NCI-H2227 treated with DMSO at 0.1 percent for 48 hours (cell line): ENCODE measurements around the gene FBH1.
A peak's percentile ranks its signal among the peaks of the same experiment; 100 is the strongest.
"Not testable (repeated sequence)": the region's sequence is repeated elsewhere in the genome, so short reads cannot be mapped to it uniquely, and the experiment has no call there.

Source experiments
- DNase-seq: peaks from one replicate; lab custom pipeline; 2025; lab: John Stamatoyannopoulos, UW

FBH1 gene

GRCh38 chr10:5942001-5942400, 52.0 kb downstream of the FBH1 start:
- DNase-seq: no peak

DNA sequence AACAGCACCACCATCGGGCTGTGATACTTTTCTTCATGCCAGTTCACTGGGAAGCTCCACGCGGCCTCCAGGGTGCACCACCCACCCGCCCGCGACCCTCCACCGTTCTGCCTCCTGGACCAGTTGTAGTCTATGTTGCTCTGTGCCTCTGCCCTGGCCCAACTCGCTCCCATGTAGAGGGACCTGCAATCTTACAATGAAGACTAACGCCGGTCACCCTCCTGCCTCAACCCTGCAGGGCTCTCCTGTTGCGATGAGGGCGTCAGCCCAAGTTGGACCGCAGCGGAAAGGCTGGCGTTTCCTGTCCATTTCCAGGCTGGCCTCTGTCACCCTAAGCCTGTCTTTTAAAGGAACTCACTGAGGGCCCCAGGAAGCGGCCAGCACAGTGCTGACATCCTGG, 52.4 kb downstream of the FBH1 start:
- no peak for DNase-seq

DNA sequence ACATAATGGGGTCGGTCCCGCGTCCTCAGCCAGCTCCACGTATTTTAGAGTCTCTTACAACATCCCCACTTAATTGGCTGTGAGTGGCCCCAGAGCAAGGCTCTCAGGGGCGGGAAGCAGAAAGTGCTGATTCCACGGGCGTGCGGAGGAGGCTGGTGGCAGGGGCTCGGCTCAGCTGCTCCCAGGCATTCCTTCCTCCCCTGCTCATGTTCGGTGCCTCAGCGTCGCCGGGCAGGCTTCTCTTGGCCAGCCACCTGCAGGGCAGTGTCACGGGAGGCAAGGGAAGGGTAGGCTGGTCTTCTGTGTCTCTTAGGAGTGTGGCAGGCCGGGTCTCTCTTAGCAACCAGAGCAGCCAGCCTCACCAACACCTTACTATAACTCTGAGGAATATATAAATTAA, 53.5 kb downstream of the FBH1 start:
- DNase-seq: no peak

DNA sequence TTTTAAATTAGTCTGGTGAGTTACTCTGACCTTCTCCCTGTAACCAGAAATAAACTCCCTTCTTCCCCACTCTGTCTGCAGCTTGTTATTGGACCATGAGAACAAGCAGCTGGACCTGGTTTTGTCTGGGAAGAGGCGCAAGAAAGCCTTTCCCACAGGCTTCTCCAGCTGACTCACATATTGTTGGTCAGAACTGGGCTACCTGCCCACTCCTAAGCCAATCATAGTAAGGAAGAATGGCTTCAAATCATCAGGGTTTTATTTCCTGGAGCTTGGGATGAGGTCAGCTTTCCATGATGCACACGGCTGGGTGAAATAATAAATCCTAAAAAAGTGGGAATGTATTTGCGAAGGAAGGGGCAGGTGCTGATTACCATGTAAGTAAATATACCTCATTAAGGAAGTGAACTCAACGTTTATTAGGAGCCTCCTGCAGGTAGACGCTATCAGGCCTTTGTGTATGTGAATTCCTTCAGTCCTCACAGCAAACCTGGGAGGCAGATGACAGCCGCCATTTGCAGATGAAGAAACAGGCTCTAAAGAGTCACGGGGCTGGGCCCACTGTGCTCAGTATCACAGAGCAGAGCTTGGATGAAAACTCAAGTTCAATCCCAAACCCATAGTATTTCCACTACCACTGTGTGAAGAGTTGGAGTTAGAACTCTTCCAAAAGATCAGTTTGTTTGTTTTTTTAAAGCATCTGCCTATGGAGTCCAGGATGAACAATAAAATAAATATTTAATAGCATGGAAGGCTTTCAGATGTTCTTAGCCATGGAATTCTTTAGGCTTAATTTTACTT, 54.5 kb downstream of the FBH1 start:
- no peak for DNase-seq

GRCh38 chr10:5945190-5945509, 55.1 kb downstream of the FBH1 start:
- no peak for DNase-seq

GRCh38 chr10:5945561-5946418, 55.7 kb downstream of the FBH1 start:
- DNase-seq: no peak

DNA sequence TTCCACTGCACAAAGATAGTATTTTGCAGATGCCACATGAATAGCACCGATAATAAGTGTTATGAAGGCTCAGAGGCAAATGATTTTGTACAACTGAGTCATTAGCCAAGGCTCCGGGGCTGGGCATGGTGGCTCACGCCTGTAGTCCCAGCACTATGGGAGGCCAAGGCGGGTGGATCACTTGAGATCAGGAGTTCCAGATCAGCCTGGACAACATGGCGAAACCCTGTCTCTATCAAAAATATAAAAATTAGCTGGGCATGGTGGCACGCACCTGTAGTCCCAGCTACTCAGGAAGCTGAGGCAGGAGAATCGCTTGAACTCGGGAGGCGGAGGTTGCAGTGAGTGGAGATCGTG, 56.4 kb downstream of the FBH1 start:
- not testable (repeated sequence) for DNase-seq

- DNase-seq: no peak
Observed at GRCh38 chr10:5946786-5947185, 56.7 kb downstream of the FBH1 start.

DNA sequence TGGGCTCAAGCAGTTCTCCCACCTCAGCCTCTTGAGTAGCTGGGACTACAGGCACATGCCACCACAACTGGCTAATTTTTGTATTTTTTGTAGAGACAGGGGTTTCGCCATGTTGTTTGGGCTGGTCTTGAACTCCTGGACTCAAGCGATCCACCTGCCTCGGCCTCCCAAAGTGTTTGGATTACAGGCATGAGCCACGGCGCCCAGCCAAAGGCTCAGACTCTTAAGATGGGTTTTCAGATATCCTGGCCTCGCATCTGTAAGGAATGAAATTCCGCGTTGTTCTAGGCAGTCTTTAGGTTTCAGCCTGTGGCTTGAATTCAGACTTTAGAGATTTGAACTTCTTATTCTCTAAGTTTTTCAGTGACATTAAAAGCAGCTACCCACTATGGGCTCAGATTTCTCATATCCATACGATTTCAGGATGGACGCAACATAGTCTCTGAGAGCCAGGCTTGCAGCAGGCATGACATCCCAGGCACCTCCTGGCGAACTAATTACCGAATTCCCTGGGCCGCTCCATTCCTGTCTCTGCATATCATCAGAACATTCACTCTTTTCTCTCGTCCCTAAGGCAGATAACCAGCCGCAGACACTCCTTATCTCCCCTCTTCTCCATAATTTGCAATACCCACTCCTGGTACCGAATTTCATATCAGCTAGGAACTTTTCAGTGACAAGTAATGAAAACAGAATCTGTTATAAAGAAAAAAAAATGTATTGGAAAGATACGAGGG, 57.6 kb downstream of the FBH1 start:
- DNase-seq: no peak

DNA sequence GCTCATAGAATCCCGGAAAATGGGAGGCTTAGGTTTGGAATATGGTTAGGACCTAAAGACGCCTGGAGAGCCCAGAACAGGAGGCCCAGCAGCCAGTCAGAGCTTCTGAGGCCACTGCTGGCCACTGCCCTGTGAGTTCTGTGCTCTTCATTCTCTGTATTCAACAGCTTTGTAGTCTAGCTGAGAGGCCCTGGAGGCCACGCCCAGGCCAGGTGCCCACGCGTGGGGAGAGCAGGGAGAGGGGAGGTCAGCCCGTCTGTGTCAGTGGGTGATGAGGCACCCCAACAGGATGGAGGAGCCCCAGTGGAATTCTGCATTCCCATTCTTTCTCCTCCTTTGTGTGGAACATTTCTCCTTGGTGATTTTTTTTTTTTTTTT, 58.2 kb downstream of the FBH1 start:
- DNase-seq: no peak

GRCh38 chr10:5949009-5949759, 59.1 kb downstream of the FBH1 start:
- peak; percentile 22 for DNase-seq

DNA sequence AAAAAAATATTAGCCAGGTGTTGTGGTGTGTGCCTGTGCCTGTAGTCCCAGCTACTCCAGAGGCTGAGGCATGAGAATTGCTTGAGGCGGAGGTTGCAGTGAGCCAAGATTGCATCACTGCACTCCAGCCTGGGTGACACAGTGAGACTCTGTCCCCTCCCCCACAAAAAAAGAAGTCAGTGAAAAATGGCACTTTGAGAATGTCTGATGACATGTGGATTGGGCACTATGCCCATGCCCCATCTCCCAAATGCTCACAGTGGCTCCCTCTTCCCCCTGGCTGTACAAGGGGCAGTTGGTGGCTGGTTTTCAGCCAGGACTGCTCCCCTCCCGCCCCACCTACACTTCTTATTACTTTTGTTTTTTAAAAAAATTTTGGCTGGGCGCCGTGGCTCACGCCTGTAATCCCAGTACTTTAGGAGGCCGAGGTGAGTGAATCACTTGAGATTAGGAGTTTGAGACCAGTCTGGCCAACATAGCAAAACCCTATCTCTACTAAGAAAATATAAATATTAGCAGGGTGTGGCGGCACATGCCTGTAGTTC, 61.2 kb downstream of the FBH1 start:
- no peak for DNase-seq

GRCh38 chr10:5951721-5952407, 61.8 kb downstream of the FBH1 start:
- no peak for DNase-seq

DNA sequence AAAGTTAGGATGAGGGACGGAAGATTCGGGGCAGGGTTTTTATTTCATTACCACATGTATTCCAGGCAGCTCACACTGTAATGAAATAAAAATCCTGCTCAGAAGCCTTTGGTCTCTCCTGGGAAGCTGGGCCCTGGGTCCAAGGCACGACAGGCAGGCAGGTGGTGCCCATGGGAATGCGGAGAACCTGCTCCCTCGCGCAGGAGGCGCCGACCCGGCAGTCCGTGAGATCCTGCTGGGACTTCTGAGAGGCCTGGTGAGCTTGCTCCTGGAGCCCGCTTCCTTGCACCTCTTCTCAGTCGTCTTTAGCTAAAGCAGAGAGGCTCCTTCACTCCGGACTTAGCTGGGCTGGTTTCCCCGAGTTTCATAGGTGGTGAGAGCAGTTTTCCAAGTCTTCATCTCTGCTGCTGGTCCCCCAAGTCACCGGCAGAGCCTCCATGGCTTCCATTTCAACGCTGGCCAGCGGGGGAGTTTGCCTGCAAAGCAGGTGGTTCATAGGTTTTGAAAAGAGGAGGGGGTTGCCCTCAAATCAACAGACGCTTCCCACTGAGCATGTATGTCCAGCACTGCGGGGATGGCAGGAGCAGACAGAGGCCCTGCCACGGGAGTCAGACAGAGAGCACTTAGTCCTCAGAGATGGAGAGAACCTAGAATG, 62.8 kb downstream of the FBH1 start:
- DNase-seq: no peak

DNA sequence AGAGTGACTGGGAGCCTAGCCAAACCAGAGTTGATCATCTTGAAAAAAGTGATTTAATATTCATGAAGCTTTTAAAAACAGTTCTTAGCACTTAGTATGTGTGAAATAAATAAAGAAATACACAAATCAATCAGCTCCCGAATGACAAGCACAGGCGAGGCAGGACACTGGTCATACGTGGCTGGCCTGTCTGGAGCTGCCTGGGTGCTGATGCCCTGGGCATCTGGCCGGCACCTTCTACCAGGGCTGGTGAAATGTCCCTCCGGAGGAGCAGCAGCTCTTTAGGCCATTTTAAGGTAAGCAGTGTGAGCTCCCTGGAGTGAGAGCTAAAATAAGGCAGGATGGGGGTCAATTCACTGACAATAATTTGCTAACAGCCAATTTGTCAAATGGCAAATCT, 63.6 kb downstream of the FBH1 start:
- no peak for DNase-seq

- DNase-seq: no peak
Observed at GRCh38 chr10:5956146-5956936, 66.3 kb downstream of the FBH1 start.

GRCh38 chr10:5958077-5958476, 68.0 kb downstream of the FBH1 start:
- DNase-seq: no peak

- DNase-seq: no peak
Observed at GRCh38 chr10:5958675-5959074, 68.6 kb downstream of the FBH1 start.

GRCh38 chr10:5959142-5959541, 69.1 kb downstream of the FBH1 start:
- no peak for DNase-seq

GRCh38 chr10:5959581-5960069, 69.6 kb downstream of the FBH1 start:
- no peak for DNase-seq
